Gastrocnemius medialis (tissue), 4 donors: Measurements from ENCODE around the gene SLC40A1.

Experiments used
- CTCF ChIP-seq, 5 experiments: fragments of 450-650 bp in 3 of 5; fragments of 200-600 bp in 2 of 5; sonication (generic) in 2 of 5; IDR thresholded peaks in 4 of 5; conservative IDR thresholded peaks in 1 of 5; 1 replicate in 4 of 5; 2 replicates in 1 of 5; pipeline ENCODE4 v1.5.1; 2016 to 2019; ENCODE audit warnings: antibody characterized with exemption in 5 of 5, mild to moderate bottlenecking in 3 of 5, moderate library complexity in 3 of 5
- POLR2A ChIP-seq, 2 donors: fragments of 450-650 bp; IDR thresholded peaks; one replicate each; pipeline ENCODE4 v1.6.1; 2017; ENCODE audit warnings: antibody characterized with exemption in 2 of 2, mild to moderate bottlenecking in 2 of 2, moderate library complexity in 2 of 2

DNA sequence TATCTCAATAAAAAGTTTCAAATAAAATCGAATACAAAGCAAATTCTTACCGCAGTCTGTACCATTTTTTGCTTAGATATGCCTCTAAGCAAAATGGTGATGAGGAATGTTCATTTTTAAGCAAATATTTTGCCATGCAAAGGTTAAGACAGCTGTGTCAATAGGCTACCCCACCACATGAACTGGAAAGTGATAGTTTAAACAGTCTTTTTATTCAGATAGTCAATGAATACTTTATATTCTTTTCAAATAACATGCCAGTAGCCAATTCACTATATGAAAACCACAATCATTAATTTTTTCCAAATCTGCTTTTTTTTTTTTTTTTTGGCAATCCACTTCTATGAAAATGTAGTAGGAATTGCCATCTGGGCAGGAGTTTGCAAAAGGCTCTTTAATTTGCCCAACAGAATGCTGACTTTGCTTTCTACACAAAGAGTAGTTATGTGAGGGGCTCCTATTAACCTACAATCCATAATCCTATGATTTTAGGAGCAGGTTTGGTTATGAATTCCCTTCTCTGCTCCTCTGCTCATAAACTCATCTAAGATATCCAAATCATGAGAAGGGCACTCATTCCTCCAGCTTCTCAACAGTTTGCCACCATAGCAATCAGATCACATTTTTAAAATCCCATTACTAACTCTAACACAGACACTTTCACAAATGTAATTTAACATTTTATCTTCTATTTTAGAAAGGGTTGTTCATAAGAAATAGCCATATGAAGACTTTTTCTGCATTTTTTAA, 69.2 kb downstream of the SLC40A1 start:
- no peak for TF ChIP-seq CTCF (IDR thresholded peaks at IDR 0.05 in 4 of 5, conservative IDR thresholded peaks at IDR 0.05 in 1 of 5)
- no peak for TF ChIP-seq POLR2A (IDR thresholded peaks at IDR 0.05)
